GM19043 (cell line): ENCODE data around the gene XRCC4.
A peak's percentile ranks its signal among the peaks of the same experiment; 100 is the strongest.
"Not testable (repeated sequence)": the region's sequence is repeated elsewhere in the genome, so short reads cannot be mapped to it uniquely, and the experiment has no call there.

Source experiments
- ATAC-seq: cut with Tn5 transposase; IDR thresholded peaks from one replicate; pipeline ENCODE4 v1.9.1; 2021; ENCODE audit warnings: low read depth; ENCODE audit not compliant: unreplicated experiment

Gene XRCC4

DNA sequence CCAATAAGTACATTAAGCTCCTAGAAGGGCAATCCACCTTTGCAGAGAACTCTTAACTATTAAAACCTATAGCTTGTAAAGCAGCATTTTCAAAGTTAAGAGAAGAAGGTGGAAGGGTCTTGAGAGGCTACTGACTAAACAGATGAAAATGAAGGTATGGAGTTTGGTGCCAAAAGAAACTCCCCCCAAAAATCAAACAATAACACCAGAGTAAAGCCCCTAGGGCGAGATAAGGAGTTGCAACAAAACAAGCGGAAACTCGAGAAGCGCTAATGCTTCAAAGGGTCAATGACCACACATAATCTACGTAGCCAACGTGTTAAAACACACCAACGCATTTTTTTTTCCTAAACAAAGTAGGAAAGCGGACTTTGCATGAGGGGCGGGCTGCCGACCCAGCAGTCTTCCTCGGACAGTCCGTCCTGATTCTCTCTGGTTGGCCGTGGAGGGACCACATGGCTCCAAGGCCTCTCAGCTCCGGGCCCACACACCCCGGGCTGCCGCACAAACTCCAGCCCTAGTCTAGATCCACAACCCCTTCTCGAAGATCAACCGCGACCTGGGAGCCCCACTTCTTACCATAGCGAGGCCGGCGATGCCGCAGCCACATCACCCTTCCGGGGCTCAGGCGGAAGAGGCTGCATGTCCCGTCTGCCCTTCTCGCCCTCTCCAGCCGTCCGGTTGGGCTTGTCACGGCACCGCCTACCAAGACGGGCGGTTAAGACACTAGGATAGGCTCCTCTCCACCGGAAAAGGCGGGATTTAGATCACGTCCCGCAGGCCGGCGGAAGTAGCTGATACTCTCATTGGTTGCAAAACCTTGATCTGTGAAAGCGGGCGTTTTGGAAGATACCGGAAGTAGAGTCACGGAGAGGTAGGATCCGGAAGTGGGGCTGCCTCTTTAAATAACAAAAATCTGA is at the start of gene XRCC4, which contains the start of gene TMEM167A:
XRCC4 (plus strand) TSS at position 806 of the 920 bp plus-strand sequence. CDS start 27,373 bp downstream, outside the sequence.
TMEM167A (minus strand) TSS at position 653 of the 920 bp plus-strand sequence; CDS start at position 582, 71 bp downstream.
- peak; percentile 96 for ATAC-seq

DNA sequence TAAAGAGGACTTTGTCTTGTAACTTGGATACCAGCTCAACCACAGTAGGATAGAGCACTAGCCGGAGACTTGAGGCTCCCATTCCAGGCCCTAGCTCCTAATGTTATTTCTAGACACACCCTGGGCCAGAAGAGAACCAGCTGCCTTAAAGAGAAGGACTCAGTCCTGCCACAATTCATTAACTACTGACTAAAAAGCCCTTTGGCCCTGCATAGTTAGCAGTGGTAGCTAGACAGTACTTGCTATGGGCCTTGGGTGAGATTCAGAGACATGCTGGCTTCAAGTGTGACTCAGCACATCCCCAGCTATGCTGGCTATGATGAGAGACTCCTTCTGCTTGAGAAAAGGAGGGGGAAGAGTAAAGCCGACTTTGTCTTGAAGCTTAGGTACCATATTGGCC is 47.4 kb upstream of the XRCC4 start:
- ATAC-seq = no peak

DNA sequence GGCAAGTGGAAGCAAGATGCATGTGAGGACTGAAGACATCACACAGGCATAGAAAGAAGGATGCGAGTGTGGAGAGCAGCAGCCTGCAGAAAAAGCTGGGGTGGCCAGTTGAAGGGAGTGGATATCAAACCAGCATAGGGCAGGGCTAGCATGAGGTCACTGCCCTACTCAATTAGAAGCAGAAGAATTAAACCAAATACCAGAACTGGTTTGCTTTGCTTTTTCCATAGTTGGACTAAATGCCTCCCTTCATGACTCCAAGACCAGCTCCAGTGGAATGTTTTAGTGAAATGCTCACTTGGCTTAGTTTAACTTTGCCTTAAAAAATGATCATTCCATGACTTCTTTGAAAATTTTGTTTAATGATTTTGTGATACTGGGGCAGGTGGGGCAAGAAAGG is 46.0 kb upstream of the XRCC4 start:
- no peak for ATAC-seq

DNA sequence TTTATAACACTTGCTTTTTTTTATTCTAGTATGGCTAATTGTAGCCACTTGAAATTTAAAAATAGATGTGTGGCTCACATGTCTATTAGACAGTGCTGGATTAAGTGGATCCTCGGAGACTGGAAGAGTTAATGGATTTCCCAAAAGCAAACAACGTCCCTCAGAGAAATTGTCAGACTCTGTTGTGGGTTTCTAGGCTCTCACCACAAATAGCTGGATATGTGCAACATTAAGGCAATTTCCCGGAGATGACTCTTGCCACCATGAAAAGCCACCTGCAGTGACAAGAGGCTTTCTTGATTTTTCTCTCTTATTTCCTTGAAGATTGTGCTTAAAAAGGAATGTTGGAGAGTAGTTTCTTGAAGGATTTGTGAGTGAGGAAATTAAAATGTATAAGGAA is 43.3 kb upstream of the XRCC4 start:
- no peak for ATAC-seq

DNA sequence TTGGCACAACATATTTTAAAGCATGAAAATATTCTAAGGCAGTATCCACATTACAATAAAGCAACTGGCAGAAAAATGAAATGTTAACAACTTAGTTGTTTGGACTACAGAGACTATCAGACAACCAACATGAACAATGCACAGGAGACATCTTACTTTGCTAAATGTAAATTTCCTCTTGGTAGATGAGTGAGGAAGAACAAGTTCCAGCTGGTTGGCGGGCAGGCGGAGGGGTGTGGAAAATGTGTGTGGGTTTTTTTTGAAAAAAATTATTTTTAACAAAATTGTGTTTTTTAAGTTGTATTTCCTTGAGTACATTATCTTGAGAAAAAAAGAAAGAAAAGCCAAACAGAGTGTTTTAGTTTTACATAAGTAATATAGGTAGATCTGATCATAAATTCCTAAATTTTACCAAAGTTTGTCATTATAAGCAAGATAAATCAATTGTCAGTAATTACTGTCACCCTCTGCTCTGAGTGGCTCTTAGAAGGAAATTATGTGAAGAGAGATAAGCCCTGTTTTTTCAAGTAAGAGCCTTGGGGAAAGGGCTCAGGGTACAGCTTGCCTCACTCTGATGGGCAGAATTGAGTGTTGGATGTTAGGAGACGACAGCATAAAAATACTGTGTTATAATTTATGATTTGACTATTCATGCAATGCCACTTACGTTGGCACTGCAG is 42.7 kb upstream of the XRCC4 start:
- ATAC-seq = no peak

DNA sequence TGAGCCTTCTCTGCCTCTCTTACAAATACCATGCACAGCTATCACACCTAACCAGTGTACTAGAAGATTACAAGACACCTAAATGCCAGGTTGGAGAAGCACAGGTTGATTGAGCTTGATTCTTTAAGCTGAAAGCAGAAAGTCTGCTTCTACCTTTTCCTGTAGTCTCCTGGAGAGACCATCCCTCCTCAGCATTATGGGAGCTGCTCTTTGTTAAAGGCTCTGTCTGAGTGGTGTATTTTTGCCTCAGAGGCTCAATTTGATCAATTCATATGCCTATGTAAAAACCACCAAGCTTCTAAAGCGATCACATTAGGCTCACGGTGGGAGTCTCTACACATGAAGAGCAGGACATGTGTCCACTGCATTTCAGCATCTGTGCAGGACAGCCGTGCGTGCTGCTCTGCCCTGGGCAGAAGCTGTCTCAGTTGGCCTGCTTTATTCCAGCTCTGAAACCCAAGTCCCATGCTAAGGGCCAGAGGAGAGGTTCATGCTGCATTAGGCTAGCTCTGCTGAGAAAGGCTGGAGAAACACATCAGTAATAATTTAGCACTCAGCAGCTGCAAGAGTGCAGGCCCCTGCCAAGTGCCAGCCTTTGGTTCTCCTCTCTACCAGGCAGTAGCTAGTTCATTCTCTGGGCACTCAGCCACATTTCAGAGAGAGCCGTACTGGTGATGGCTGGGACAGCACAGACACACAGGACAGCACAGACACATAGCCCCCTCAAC is 41.8 kb upstream of the XRCC4 start:
- no peak for ATAC-seq

DNA sequence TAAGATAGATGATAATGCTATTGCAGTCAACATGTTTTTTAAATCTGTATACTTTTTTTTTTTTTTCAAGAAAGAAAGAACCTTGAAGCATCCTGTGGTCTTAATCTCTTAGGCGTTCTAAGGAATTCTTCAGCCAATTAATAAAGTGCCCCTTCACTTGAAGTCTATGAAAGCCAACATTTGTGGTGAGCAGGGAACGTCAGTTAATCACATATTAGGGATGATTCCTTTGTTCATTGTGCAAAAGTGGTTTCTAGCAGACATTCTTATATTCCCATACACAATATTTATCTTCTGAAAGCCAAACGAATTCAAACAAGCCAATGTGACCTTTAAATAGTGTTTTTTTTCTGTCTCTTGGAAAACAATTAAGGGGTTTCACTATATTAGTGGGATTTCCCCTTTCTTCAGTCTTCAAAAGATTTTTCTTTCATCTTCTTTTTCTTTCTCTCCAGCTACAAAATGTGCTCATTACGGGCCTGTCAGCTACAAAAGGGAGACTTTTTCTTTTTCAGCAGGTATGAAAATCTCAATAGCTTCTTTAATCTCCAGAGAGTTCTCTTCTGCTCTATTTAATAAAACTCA is 40.3 kb upstream of the XRCC4 start:
- no peak for ATAC-seq

DNA sequence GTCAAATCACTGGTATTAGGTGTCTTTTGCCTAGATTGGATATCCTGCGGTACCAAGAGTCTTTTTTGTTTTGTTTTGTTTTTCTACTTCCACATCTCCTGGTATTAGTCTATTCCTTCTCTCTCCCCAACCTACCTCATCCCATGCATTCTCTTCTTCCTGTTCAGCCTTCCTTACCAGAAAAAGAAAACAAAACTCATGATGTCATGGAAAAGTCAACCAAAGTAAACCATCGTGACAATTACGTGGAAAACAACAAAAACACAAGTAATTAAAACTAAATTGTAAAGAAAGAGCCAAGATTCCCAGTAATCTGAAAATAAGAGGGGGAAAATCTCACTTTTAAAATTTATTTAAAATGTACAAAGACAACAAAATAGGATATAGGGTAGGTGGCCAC is 38.4 kb upstream of the XRCC4 start:
- ATAC-seq = no peak

DNA sequence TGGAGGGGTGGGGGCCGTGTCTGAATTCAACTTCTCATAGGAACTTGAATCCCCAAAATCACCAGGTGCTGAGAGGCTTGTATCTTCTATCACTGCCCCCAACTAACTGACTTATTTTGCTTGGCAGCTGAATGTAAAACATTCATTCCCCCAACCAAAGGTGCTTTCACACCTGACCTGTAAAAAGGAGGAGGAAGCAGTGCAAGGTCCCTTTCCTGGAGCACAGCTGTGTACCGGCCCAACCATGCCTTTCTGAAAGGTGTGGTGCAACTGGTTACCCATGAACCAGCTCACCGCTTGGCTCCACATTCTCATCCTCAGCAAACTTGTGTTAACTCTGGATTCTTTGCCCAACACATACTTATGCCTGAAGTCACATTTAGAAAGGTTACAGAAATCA is 34.8 kb upstream of the XRCC4 start:
- ATAC-seq = no peak

DNA sequence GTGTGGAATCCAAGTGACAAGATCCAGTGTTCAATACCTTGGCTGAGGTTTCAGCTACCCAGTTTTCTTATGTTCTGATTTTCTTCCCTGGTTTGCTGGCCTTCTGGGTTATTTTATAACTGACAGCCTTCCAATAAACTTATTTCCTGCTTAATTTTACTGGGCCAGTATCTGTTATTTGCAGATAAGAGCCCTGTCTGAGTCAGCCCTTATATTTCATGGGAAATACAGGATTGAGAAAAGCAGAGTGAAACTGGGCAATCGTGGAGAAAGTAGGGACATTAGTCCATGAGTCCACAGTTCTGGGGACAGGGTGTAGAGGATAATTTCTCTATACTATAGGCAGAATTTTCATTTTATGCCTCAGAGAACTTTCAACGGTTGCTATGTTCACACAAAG is 32.4 kb upstream of the XRCC4 start:
- no peak for ATAC-seq

DNA sequence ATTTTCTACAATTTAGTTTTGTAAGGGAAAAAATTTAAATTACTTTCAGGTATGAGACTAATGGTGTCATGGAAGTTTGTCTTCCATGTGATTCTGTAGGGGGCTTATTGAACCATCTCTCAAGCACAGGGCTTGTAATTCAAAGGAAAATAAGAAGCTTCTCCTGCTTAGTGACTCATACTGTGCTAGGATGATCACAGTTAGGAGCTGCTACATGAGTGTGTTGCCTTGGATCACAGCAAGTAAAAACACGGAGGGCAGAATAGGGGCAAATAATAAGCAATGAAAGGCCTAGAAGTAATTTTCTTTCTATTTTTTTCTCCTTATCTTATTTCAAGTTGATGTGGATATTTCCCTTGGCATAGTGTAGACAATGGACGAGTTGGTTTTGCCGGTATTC is 29.1 kb upstream of the XRCC4 start:
- no peak for ATAC-seq

DNA sequence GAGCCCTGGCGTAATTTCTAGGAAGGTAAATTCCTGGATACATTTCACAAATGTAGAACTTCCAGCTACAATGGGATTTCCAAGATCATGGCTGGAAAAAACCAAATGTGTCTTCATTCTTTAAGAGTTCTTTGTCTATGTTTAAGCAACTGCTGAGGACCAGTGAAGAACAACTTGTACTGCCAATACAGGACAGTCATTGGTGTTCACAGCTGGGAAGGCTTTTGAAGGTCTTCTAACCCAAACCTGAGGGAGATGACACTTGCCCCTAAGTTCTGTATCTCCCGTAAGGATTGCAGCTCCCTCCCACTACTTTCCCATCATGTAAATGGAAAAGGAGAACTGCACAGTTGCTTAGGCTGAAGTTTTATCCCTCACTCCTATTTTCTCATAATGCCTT is 28.5 kb upstream of the XRCC4 start:
- no peak for ATAC-seq

DNA sequence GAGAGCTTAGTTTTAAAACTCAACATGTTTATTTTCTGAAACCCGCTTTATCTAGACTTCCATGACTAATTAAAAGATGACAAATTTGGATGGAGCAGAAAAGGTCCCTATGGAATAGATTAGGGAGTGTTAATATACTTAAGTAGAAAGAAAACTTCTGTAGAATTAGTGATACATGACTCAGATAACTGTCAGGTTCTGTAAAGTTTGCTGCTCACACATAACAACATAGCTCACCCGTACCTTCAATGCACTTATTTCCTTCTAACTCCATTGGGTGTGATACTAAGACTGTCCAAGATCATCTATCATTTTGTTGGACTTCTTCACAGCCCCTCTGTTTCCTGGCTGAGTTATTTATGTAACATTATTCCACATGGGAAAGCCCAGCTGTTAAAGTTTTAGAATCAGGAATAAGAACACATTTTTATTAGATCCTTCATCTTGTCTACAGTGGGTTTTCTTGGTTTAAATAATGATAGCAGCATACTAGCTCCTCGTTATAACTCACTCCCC is 27.9 kb upstream of the XRCC4 start:
- no peak for ATAC-seq

DNA sequence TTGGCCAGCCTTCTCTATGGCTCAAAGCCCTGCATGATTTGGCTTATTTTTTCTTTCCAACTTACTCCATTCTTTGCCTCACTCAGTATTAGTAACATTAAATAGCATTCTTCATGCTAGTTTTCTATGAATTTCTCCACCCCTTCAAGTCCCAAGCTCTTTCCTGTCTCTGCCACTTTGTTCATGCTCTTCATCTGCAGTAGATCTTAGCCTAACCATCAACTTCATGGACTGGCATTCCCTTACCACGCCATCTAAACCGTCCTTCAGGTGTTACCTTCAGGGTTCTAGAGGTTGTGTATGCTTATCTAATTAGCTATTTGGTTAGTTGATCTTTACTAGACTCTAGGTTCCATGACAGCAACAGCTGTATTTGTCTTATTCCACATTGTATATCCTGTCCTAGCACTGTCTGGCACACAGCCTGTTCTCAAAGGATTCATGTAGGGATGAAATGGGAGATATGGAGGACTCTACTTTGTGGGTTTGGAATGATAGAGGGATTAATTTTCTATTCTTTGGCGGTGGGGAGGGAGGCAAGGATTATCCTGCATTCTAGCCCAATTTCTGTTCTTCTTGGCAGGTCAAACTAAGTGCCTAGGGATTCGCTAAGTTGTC is 26.5 kb upstream of the XRCC4 start:
- ATAC-seq = no peak

DNA sequence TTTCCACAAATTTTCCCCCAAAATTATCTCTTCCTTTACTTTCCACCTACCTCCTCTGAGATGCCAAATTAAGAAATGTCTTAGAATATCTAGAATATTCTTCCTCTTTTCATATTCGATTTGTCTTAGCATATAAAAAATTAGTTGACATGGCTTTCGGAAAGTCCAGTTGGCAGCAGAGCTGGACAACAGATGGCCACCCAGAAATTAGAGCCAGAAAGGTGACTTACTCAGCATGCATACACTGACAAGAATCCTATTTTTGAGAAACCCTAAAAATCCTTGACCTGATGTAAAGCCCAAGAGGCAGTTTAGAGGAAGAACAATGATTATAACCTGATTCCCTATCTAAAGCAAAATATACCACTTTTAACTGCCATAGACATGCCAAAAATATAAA is 22.2 kb upstream of the XRCC4 start:
- no peak for ATAC-seq

DNA sequence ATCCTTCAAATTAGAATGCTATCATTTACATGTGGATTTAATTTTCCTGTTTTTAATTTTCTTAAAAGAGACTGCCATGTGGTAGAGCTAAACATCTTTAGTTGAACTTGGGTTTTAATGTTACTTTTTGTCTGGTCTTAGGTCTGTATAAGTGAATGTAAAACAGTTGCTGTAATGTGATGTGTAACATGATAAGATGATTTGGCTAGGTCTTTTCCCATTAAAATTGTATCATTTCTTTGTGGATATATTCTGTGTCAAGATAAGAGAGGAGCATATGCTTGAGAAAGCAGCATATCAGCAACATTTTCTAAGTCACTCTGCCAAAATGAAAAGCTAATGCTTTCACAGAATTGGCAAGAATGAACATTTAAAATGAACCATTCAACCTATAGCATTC is 18.6 kb upstream of the XRCC4 start:
- ATAC-seq = no peak

DNA sequence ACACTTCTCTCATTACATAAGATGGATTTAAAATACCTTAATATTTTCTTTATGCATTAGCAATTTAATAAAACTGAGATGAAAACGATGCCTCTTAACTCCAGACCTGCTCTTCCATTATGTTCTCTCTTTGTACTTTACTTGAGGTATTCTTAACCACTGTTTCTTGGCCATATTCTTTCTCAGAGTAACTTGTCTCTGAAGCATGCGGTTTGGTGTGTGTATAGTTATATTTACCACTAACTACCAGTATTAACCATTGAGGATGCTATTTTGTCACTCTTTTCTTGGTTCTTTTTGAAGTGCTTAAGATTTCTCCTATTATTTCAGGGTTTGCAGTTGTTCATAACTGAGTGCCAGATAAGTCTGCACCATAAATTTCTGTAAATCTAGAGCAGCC is 18.0 kb upstream of the XRCC4 start:
- no peak for ATAC-seq

DNA sequence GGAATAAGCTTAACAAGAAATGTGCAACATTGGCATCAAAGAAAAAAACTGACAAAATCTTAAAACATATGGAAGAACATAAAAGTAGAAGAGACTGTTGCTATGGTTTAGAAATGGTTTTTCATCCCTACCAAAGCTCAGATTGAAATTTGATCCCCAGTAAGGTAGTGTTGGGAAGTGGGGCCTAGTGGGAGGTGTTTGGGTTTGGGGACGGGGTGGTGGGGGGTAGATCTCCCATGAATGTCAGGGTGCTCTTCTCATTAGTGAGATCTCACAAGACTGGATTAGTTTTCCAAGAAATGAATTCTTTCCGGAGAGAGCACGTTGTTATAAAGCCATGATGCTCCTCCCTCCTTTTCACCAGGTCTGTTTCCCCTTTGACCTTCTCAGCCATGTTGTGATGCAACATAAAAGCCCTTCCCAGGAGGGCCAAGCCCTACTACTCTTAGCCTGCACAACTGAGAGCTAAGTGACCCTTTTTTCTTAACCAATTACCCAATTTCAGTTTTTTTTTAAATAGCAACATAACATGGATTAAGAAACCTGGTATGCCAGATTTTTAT is 10.7 kb upstream of the XRCC4 start:
- ATAC-seq = no peak

DNA sequence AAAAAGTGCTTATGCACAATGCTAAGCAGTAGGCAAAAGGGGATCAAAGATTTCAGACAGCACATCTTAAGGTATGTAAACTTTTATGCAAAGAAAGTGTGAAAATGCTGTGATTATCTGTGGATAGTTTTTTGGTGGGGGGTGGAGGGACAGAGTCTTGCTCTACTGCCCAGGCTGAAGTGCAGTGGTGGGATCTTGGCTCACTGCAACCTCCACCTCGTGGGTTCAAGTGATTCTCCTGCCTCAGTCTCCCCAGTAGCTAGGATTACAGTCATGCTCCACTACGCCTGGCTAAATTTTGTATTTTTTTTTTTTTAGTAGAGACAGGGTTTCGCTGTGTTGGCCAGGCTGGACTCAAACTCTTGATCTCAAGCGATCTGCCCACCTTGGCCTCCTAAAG is 10.0 kb upstream of the XRCC4 start:
- ATAC-seq = not testable (repeated sequence)
